CD4-positive, alpha-beta T cell (primary cell): ENCODE data around the gene GFOD1. TPM values are rescaled to one million over a fixed set of nuclear protein-coding genes. Genes with fewer than 3 reads are reported as not detected.

Experiments
- ATAC-seq: fragments of 200-7000 bp; cut with Tn5 transposase; one replicate; pipeline ENCODE4 v1.10.0; 2022; ENCODE audit warnings: mild to moderate bottlenecking; ENCODE audit not compliant: poor library complexity
- CTCF ChIA-PET: fragments of 350-600 bp; sonication (Branson Sonifier 250); formaldehyde crosslinking; loops from one replicate; lab custom pipeline; 2021; ENCODE audit warnings: antibody characterized with exemption, inconsistent platforms; lab: Charles Lee
- POLR2A ChIA-PET: fragments of 350-600 bp; sonication (Branson Sonifier 250); formaldehyde crosslinking; loops from one replicate; lab custom pipeline; 2021; ENCODE audit warnings: antibody characterized with exemption, inconsistent platforms; lab: Charles Lee
- DNase-seq, 14 experiments: peaks; one replicate each; pipeline ENCODE4 v3.0.0-alpha.2; 2013 to 2020; ENCODE audit warnings: mixed read lengths in 2 of 14
- H3K27ac ChIP-seq, 2 donors: one replicate each; pipeline versions ENCODE4 v1.5.1 to v1.7.0; 2013; ENCODE audit warnings: low read length in 2 of 2, low read depth in 1 of 2, mild to moderate bottlenecking in 1 of 2
- H3K27me3 ChIP-seq, 2 experiments: 1 replicate in 1 of 2; 2 replicates in 1 of 2; pipeline versions ENCODE4 v1.6.1 to v1.7.0; 2013; ENCODE audit warnings: low read length in 2 of 2, control low read depth in 1 of 2, mild to moderate bottlenecking in 1 of 2, moderate library complexity in 1 of 2; ENCODE audit not compliant: insufficient read depth in 2 of 2, control insufficient read depth in 1 of 2
- H3K36me3 ChIP-seq: one replicate; pipeline ENCODE4 v1.6.1; 2013; ENCODE audit warnings: low read length, control low read depth; ENCODE audit not compliant: insufficient read depth
- H3K4me1 ChIP-seq: one replicate; pipeline ENCODE4 v1.6.1; 2013; ENCODE audit warnings: low read length, control low read depth; ENCODE audit not compliant: insufficient read depth
- H3K4me3 ChIP-seq: one replicate; pipeline ENCODE4 v1.5.1; 2013; ENCODE audit warnings: mild to moderate bottlenecking, low read length, moderate library complexity
- H3K9me3 ChIP-seq, 2 experiments: 1 replicate in 1 of 2; 2 replicates in 1 of 2; pipeline versions ENCODE4 v1.6.1 to v1.7.0; 2013; ENCODE audit warnings: low read length in 2 of 2, mild to moderate bottlenecking in 2 of 2, control low read depth in 1 of 2, moderate library complexity in 1 of 2; ENCODE audit not compliant: control insufficient read depth in 1 of 2, insufficient read depth in 1 of 2
- H3K27ac Mint-ChIP-seq: one replicate; pipeline ENCODE4 v1.8.0; 2020; ENCODE audit warnings: mixed read lengths
- H3K27me3 Mint-ChIP-seq: one replicate; pipeline ENCODE4 v1.8.0; 2021; ENCODE audit warnings: mixed read lengths
- H3K36me3 Mint-ChIP-seq: one replicate; pipeline ENCODE4 v1.8.0; 2021; ENCODE audit warnings: low read depth, mixed read lengths
- H3K4me1 Mint-ChIP-seq: one replicate; pipeline ENCODE4 v1.8.0; 2021; ENCODE audit warnings: low read depth, mixed read lengths
- H3K4me3 Mint-ChIP-seq: one replicate; pipeline ENCODE4 v1.8.0; 2020; ENCODE audit warnings: mild to moderate bottlenecking, mixed read lengths
- H3K9me3 Mint-ChIP-seq: one replicate; pipeline ENCODE4 v1.8.0; 2020; ENCODE audit warnings: mixed read lengths
- intact Hi-C, 2 experiments: fragments of 100-400 bp; cut with DNase I in 1 of 2; cut with micrococcal nuclease in 1 of 2; formaldehyde crosslinking; loops; one replicate each; pipeline versions ENCODE4 v1.15.1 to v1.9.0; 2023 to 2025; cut with DNase I, micrococcal nuclease
- total RNA-seq, 174 experiments: library from RNA in 2 of 174; stranded (reverse) in 2 of 174; gene quantifications; one replicate each; pipeline ENCODE4 v1.2.3 and lab custom pipeline; 2021 to 2026
- TF ChIP-seq, protein P1 (sequence below): fragments of 200-600 bp; IDR thresholded peaks from one replicate; pipeline ENCODE4 v1.8.0; 2022; ENCODE audit warnings: antibody characterized with exemption, mild to moderate bottlenecking

The GFOD1 gene
- total RNA-seq, 2 experiments from 2014 or later, result 1.3 to 2.0 TPM

DNA sequence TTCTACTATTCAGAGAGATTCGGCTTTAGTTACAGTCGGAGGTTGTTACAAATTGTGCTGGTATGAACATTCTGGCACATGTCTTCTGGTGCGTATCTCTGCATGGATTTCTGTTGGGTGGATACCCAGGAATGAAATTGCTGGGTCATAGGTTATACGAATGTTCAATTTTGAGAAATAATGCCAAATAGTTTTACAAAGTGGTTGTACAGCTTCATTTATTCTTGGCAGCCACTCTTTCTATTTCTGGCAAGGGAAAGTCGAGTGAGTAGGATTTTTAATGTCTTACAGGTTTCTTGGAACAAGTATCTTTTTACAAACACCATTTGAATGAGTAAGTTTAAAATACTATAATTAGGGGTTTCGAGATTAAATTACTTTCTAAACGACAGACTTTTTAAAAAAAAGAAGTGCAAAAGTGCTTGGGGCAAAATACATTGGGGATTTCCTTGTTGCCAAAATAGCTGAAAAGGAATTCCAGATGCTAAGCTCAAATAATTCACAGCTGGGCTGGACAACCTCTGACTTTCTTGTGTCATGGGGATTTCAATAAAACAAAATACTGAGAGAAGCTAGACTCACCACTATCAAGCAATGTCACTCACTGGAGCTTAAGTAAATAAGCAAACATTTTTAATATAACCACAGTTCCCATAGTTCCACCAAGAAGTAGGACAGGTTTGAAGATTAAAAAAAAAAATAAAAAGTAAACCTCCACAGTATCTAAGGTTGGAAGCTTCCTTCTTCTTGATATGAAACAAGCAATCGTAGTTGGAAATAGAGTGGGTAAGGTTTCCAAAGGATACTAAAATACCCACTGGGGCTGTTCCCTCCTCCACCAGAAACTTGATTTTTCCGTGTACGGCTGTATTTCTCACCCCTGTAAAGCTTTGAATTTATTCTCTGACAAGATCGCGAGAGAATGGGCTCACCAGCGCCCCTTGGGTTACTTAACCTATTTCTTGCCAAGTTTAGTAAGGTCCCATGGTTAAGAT lies 21.6 kb upstream of the GFOD1 start:
- Histone ChIP-seq H3K27ac (no peak overlapping the region), H3K4me3 (no peak overlapping the region), H3K27me3 (peaks cover 0 to 4% of the 10 kb centered on the region in 2 experiments), H3K9me3 (peaks cover 0 to 6% of the 10 kb centered on the region in 2 experiments), H3K36me3 (no peaks in the 10 kb centered on the region), H3K4me1 (no peaks in the 10 kb centered on the region)
- Mint-ChIP-seq H3K36me3 (no peaks in the 10 kb centered on the region), H3K27ac (no peak overlapping the region), H3K4me3 (no peak overlapping the region), H3K4me1 (no peaks in the 10 kb centered on the region), H3K9me3 (no peaks in the 10 kb centered on the region), H3K27me3 (no peaks in the 10 kb centered on the region)
- ATAC-seq (no peak), DNase-seq (no peak)
- TF ChIP-seq, protein P1, sequence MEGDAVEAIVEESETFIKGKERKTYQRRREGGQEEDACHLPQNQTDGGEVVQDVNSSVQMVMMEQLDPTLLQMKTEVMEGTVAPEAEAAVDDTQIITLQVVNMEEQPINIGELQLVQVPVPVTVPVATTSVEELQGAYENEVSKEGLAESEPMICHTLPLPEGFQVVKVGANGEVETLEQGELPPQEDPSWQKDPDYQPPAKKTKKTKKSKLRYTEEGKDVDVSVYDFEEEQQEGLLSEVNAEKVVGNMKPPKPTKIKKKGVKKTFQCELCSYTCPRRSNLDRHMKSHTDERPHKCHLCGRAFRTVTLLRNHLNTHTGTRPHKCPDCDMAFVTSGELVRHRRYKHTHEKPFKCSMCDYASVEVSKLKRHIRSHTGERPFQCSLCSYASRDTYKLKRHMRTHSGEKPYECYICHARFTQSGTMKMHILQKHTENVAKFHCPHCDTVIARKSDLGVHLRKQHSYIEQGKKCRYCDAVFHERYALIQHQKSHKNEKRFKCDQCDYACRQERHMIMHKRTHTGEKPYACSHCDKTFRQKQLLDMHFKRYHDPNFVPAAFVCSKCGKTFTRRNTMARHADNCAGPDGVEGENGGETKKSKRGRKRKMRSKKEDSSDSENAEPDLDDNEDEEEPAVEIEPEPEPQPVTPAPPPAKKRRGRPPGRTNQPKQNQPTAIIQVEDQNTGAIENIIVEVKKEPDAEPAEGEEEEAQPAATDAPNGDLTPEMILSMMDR, result no peak
- CTCF ChIA-PET, result no interaction called here
- intact Hi-C loops, result no loop called here
- POLR2A ChIA-PET, result no interaction called here

DNA sequence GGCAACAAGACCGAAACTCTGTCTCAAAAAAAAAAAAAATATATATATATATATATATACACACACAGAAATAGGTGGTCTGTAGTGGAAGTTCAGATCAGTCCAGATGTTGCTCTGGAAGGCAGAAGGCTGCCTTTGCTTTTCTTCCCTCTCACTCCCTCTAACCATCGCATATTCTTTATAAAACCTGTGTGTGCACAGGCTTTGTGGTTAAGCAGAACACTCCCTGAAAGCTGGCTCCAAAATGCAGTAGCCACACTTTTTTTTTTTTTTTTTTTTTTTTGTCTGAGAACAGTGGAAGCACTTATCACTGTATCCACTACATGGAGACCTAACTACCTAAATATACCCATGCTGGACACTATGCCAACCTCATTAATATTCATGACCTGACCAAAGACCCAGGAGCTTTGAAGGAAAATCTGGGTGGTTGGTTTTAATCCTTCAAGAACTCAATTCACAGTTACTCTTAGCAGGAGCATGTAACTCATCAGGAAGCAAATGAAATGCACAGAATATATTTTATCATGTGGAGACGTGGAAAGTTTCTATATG lies 20.0 kb upstream of the GFOD1 start:
- intact Hi-C loops, result no loop called here
- no peaks in the 10 kb centered on the region for H3K36me3 ChIP-seq
- DNase-seq (no peak), ATAC-seq (no peak)
- H3K27ac ChIP-seq, result no peak overlapping the region
- H3K4me1 ChIP-seq, result no peaks in the 10 kb centered on the region
- TF ChIP-seq, protein P1, result no peak
- no peak overlapping the region for H3K27ac Mint-ChIP-seq
- no peaks in the 10 kb centered on the region for H3K36me3 Mint-ChIP-seq
- ChIA-PET CTCF (interaction anchor here (0.5 to 0.7 kb wide), 5 partner anchors 21 to 1521 kb away, joined by 3 read pairs; no protein-coding TSS in a partner anchor), POLR2A (no interaction called here)
- H3K9me3 Mint-ChIP-seq, result no peaks in the 10 kb centered on the region
- peaks cover 0 to 4% of the 10 kb centered on the region in 2 experiments for H3K27me3 ChIP-seq
- H3K4me3 Mint-ChIP-seq, result no peak overlapping the region
- no peaks in the 10 kb centered on the region for H3K4me1 Mint-ChIP-seq
- no peaks in the 10 kb centered on the region for H3K27me3 Mint-ChIP-seq
- H3K4me3 ChIP-seq, result no peak overlapping the region
- H3K9me3 ChIP-seq, result peaks cover 0 to 3% of the 10 kb centered on the region in 2 experiments

DNA sequence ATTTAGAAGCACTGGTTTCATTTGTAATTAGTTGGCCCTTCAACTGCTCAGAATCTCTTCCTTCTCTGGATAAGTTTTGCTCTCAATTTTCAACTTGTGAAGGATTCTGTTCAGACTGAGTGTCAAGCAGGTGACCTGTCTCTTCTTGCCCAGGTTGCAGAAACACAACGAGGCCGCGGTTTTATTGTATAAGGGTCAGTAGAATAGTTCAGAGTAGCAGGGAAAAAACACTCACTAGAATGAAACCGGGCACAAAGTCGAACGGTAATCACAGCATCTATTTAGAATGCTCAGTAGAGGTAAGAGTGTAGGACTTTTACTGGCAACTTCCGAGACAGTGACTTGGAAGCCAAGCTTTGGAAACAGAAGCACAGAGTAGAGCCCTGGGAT lies 17.9 kb upstream of the GFOD1 start:
- no peak for ATAC-seq
- intact Hi-C loops, result no loop called here
- Mint-ChIP-seq H3K27ac (no peak overlapping the region), H3K4me3 (no peak overlapping the region), H3K36me3 (no peaks in the 10 kb centered on the region), H3K27me3 (no peaks in the 10 kb centered on the region), H3K9me3 (no peaks in the 10 kb centered on the region), H3K4me1 (no peaks in the 10 kb centered on the region)
- ChIA-PET POLR2A (no interaction called here), CTCF (no interaction called here)
- Histone ChIP-seq H3K36me3 (no peaks in the 10 kb centered on the region), H3K4me1 (no peaks in the 10 kb centered on the region), H3K27me3 (peaks cover 0 to 4% of the 10 kb centered on the region in 2 experiments), H3K27ac (no peak overlapping the region), H3K9me3 (no peaks in the 10 kb centered on the region), H3K4me3 (no peak overlapping the region)
- TF ChIP-seq, protein P1, result no peak
- DNase-seq, result no peak
